HEK293T (cell line): ENCODE data around the gene CELF1.
"Not testable (repeated sequence)": the region's sequence is repeated elsewhere in the genome, so short reads cannot be mapped to it uniquely, and the experiment has no call there.

ENCODE experiments used
- ARNT ChIP-seq: fragments of 450-650 bp; IDR thresholded peaks from 2 replicates; pipeline ENCODE4 v1.6.1; 2017; ENCODE audit warnings: mild to moderate bottlenecking
- BHLHE40 ChIP-seq: fragments of 450-650 bp; IDR thresholded peaks from 2 replicates; pipeline ENCODE4 v1.6.1; 2016; ENCODE audit warnings: mild to moderate bottlenecking, moderate library complexity, borderline replicate concordance
- CTBP1 ChIP-seq: fragments of 450-650 bp; IDR thresholded peaks from 2 replicates; pipeline ENCODE4 v1.6.1; 2016; ENCODE audit warnings: borderline replicate concordance
- ELF4 ChIP-seq: fragments of 450-650 bp; IDR thresholded peaks from 2 replicates; pipeline ENCODE4 v1.6.1; 2017; ENCODE audit warnings: antibody characterized with exemption
- FOXM1 ChIP-seq: fragments of 450-650 bp; IDR thresholded peaks from 2 replicates; pipeline ENCODE4 v1.6.1; 2017; ENCODE audit warnings: mild to moderate bottlenecking, borderline replicate concordance
- SP1 ChIP-seq: fragments of 450-650 bp; IDR thresholded peaks from 2 replicates; pipeline ENCODE4 v1.6.1; 2017
- SUZ12 ChIP-seq: fragments of 450-650 bp; IDR thresholded peaks from 2 replicates; pipeline ENCODE4 v1.6.1; 2016; ENCODE audit warnings: mild to moderate bottlenecking
- TARDBP ChIP-seq: fragments of 450-650 bp; IDR thresholded peaks from 2 replicates; pipeline ENCODE4 v1.6.1; 2016
- ZNF384 ChIP-seq: fragments of 450-650 bp; IDR thresholded peaks from 2 replicates; pipeline ENCODE4 v1.6.1; 2016

- TF ChIP-seq SP1, SUZ12, TARDBP, CTBP1, BHLHE40, FOXM1, ARNT, ELF4: not testable (repeated sequence)
- TF ChIP-seq ZNF384, result peak; percentile 49; the same call in 1 of the 2 replicates
These were observed 9.5 kb upstream of the CELF1 start for GRCh38 chr11:47562393-47562792.
